Measurements from ENCODE around the gene ADNP2. TPM values are rescaled to one million over a fixed set of nuclear protein-coding genes. Genes with fewer than 3 reads are reported as not detected.

ADNP2 gene
- total RNA-seq, 4 donors from 2014 or later: 10.4 to 16.6 (median 12.9) TPM

DNA sequence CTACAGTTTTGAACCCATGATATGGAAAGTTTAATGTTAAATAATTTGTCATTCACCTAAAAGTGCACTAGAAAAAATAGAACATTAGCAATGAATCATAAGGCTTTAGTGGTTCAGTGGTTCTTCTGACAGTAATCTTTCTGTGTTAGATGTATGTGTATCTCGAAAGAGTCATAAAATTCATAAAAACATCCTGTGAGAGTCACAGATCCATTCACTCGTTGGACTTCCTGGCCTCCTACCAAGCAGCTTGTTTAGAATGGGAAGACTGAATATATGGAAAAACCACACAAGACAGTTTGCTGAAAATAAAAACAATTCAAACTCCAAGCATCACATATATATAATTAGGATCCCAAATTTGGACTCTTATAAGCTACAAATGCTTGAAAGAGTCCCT lies 34.8 kb downstream of the ADNP2 start:
- Histone ChIP-seq H3K4me1 (peaks cover 3 to 31% (median 6%) of the 10 kb centered on the region in 3 donors), H3K9me3 (no peaks in the 10 kb centered on the region), H3K4me3 (no peak overlapping the region), H3K27ac (no peak overlapping the region), H3K27me3 (no peaks in the 10 kb centered on the region), H3K36me3 (peaks cover 0 to 19% (median 0%) of the 10 kb centered on the region in 3 donors)
- 45 to 54% methylated on average over 2 of the region's 2 CpGs for WGBS, 2 donors
- no peak for TF ChIP-seq CTCF (IDR thresholded peaks at IDR 0.05)
- no peak for TF ChIP-seq POLR2A (IDR thresholded peaks at IDR 0.05)
- DNase-seq: no peak
- intact Hi-C loops (cut with DNase I): no loop called here

DNA sequence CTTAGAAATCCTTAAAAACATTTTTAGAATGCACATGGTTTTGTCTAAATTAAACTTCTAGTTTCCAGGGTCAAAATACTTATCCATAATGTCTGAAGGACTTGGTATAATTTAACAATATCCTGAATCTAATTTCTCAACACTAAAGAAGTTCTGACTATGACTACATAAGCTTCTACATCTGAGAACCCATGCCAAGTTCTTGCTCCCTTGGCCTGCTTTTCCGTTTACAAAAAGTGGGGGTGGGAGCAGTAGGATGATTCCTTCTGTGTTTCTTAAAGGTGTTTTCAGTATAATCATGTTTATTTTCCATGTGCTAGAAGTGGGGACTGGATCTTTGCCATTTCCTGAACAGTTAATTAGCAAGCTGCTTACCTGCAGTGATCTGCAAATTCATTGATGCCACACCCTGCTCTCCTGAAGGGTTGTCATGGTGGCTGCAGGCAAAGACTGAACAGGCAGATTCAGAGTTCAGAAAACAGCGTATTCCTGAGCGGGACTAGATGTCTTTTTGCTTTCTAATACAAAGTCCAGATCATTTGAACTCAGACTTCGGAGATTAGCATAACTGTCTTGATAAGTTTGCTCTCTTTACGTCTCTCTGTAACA lies 36.2 kb downstream of the ADNP2 start:
- TF ChIP-seq POLR2A (IDR thresholded peaks at IDR 0.05) (no peak), CTCF (IDR thresholded peaks at IDR 0.05) (no peak)
- Histone ChIP-seq H3K27me3 (no peaks in the 10 kb centered on the region), H3K4me3 (no peak overlapping the region), H3K27ac (no peak overlapping the region), H3K36me3 (peaks cover 0 to 5% (median 0%) of the 10 kb centered on the region in 3 donors), H3K4me1 (peaks cover 4 to 35% (median 6%) of the 10 kb centered on the region in 3 donors), H3K9me3 (no peaks in the 10 kb centered on the region)
- 72 to 73% methylated on average over 5 of the region's 5 CpGs for WGBS, 2 donors
- DNase-seq: no peak
- intact Hi-C loops (cut with DNase I): no loop called here

- WGBS, 2 donors: 26 to 47% methylated on average over 11 to 12 of the region's 12 CpGs
- Histone ChIP-seq H3K27ac (peak overlapping the region in 1 of 4 donors; percentile 46), H3K36me3 (no peaks in the 10 kb centered on the region), H3K9me3 (no peaks in the 10 kb centered on the region), H3K4me1 (peaks cover 4 to 35% (median 6%) of the 10 kb centered on the region in 3 donors), H3K4me3 (peak overlapping the region; percentile 33 to 69 (median 58)), H3K27me3 (no peaks in the 10 kb centered on the region)
- TF ChIP-seq POLR2A (IDR thresholded peaks at IDR 0.05) (no peak), CTCF (IDR thresholded peaks at IDR 0.05) (no peak)
- no peak for DNase-seq
- intact Hi-C loops (cut with DNase I): no loop called here
These were observed 38.0 kb downstream of the ADNP2 start for GRCh38 chr18:80147037-80147417.

DNA sequence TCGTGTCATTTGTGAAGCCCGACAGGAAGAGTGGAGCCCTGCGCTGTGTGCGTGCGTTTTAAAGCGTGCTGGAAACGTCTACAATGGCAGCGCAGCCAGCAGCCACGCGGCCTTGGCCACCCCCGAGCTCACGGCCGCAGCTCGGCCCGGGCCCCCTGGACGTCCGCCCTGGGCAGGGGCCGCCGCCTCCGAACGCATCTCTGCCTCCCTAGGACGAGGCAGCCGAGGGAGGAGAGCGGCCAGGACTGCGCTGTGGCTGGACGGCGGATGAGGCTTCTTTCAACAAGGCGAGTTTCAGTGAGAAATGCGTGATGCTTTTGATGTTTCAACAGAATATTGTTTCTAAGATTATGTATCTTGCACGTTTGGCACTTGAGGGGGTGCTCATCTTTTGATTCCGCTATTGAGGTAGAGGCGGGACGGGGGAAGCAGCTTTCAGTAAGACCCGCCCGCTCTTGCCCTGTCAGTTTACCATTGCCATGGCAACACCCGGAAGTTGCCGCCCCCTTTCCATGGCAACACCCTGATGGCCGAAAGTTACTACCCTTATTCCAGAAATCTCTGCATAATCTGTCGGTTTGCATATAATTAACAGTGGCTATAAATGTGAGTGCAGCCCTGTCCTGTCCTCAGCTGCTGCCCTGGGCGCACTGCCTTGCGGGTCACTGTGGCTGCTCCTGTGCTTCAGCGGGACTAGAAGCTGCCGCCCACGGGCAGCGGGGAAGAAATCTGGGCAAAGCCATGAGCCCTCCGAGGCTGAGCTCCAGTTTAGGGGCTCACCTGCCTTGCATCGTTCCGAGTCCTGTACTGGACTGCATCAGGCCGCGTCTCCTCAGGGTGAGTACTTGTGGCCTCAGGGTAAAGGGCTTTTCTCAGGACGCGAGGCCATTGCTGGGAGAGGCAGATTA lies 38.6 kb downstream of the ADNP2 start:
- peak; percentile 21 for DNase-seq
- Histone ChIP-seq H3K9me3 (no peaks in the 10 kb centered on the region), H3K4me1 (peaks cover 4 to 35% (median 6%) of the 10 kb centered on the region in 3 donors), H3K27me3 (no peaks in the 10 kb centered on the region), H3K4me3 (peak overlapping the region; percentile 33 to 69 (median 58)), H3K27ac (peak overlapping the region in 2 of 4 donors; percentile 42 to 46), H3K36me3 (no peaks in the 10 kb centered on the region)
- no peak for TF ChIP-seq POLR2A (IDR thresholded peaks at IDR 0.05)
- TF ChIP-seq CTCF (IDR thresholded peaks at IDR 0.05): no peak
- WGBS, 2 donors: 30 to 40% methylated on average over 27 to 35 of the region's 52 CpGs
- intact Hi-C loops (cut with DNase I): no loop called here
